ENCODE data around the gene EPHA7. TPM values are rescaled to one million over a fixed set of nuclear protein-coding genes. Genes with fewer than 3 reads are reported as not detected.

Gene EPHA7
- total and polyA plus RNA-seq, 2 donors (not counting 3 experiments of a cell fraction or from before 2014, with no cell fraction given), result not detected

- Histone ChIP-seq H3K9ac (replicated peaks; ENCODE audit: extremely low read depth, insufficient read depth, low read length) (no peak overlapping the region), H3K27ac (ENCODE audit: insufficient read depth, low read depth, low read length) (no peak overlapping the region), H2AFZ (ENCODE audit: low read depth, low read length) (no peak overlapping the region), H3K4me2 (ENCODE audit: insufficient read depth, low read length) (no peak overlapping the region), H3K9me1 (replicated peaks; ENCODE audit: control insufficient read depth, extremely low read depth, insufficient read depth, low read length) (no peaks in the 10 kb centered on the region), H4K20me1 (replicated peaks; ENCODE audit: control insufficient read depth, extremely low read depth, insufficient read depth, low read length) (no peaks in the 10 kb centered on the region), H3K4me3 (replicated peaks in 1 of 3; ENCODE audit: insufficient read depth in 1 of 3, low read depth in 1 of 3, low read length in 3 of 3) (no peak overlapping the region), H3K79me2 (ENCODE audit: control insufficient read depth, insufficient read depth, low read length) (no peaks in the 10 kb centered on the region), H3K9me3 (replicated peaks; ENCODE audit: control insufficient read depth, insufficient read depth, low read length) (no peaks in the 10 kb centered on the region), H3K4me1 (ENCODE audit: control insufficient read depth, extremely low read depth, insufficient read depth, low read length) (no peaks in the 10 kb centered on the region), H3K36me3 (ENCODE audit: control insufficient read depth in 2 of 2, extremely low read depth in 1 of 2, insufficient read depth in 2 of 2, low read length in 2 of 2) (no peaks in the 10 kb centered on the region), H3K27me3 (ENCODE audit: control insufficient read depth in 2 of 2, insufficient read depth in 2 of 2, low read length in 2 of 2) (peaks cover 0 to 5% of the 10 kb centered on the region in 2 experiments)
- TF ChIP-seq POLR2AphosphoS5 (IDR thresholded peaks at IDR 0.05; ENCODE audit: insufficient read depth, low read depth, low read length) (no peak), GATA2 (IDR thresholded peaks at IDR 0.05; ENCODE audit: insufficient read depth, insufficient read length, low read depth, low read length) (no peak), MYC (IDR thresholded peaks at IDR 0.05; ENCODE audit: low read depth, low read length) (no peak), CTCF (IDR thresholded peaks at IDR 0.05; ENCODE audit: extremely low read depth in 1 of 2, insufficient read depth in 1 of 2, low read depth in 1 of 2, low read length in 2 of 2) (no peak), EZH2 (IDR thresholded peaks at IDR 0.05; ENCODE audit: borderline replicate concordance, low read depth, low read length, severe bottlenecking) (no peak), MAX (IDR thresholded peaks at IDR 0.05; ENCODE audit: insufficient read depth, insufficient read length) (no peak), JUN (IDR thresholded peaks at IDR 0.05; ENCODE audit: borderline replicate concordance, insufficient read depth, insufficient read length, low read depth) (no peak), POLR2A (IDR thresholded peaks at IDR 0.05; ENCODE audit: low read depth, low read length) (no peak), FOS (IDR thresholded peaks at IDR 0.05; ENCODE audit: borderline replicate concordance, insufficient read depth, low read length) (no peak)
- ChIA-PET POLR2A (no interaction called here), CTCF (no interaction called here)
- DNase-seq (ENCODE audit: low read depth, low spot score) (no peak), FAIRE-seq (no peak)
- intact Hi-C loops (cut with micrococcal nuclease), result no loop called here
- dilution Hi-C loops (cut with MboI; ENCODE audit: extremely low pct_ligation_motif_present, low sequenced_read_pairs), result no loop called here
- BruUV-seq (replicated peaks), result no TSS peak
Measured at GRCh38 chr6:93376026-93376540, 43.3 kb downstream of the EPHA7 start.

Data from endothelial cell of umbilical vein (primary cell).